Activated naive CD4-positive, alpha-beta T cell (primary cell): ENCODE measurements around the gene PLD3.
"Not testable (repeated sequence)": the region's sequence is repeated elsewhere in the genome, so short reads cannot be mapped to it uniquely, and the experiment has no call there.

ENCODE experiments used
- DNase-seq, 4 experiments: peaks; one replicate each; lab custom pipeline; 2025; lab: John Stamatoyannopoulos, UW

Gene PLD3

GRCh38 chr19:40332669-40333068 lies 15.8 kb upstream of the PLD3 start:
- DNase-seq: no peak

GRCh38 chr19:40333083-40333482 lies 15.4 kb upstream of the PLD3 start:
- DNase-seq: not testable (repeated sequence)

- DNase-seq: no peak
Measured at GRCh38 chr19:40335101-40335500, 13.4 kb upstream of the PLD3 start.

GRCh38 chr19:40335855-40336600 lies 12.5 kb upstream of the PLD3 start:
- DNase-seq: no peak

- no peak for DNase-seq
Measured at GRCh38 chr19:40336601-40336900, 11.9 kb upstream of the PLD3 start.

- no peak for DNase-seq
Measured at GRCh38 chr19:40337107-40337506, 11.4 kb upstream of the PLD3 start.

GRCh38 chr19:40337594-40337993 lies 10.9 kb upstream of the PLD3 start:
- no peak for DNase-seq

GRCh38 chr19:40339018-40339728 lies 9.3 kb upstream of the PLD3 start:
- DNase-seq: no peak

- no peak for DNase-seq
Measured at GRCh38 chr19:40341601-40342482, 6.7 kb upstream of the PLD3 start.

GRCh38 chr19:40342644-40343311 lies 5.7 kb upstream of the PLD3 start:
- DNase-seq: no peak

- DNase-seq: no peak
Measured at GRCh38 chr19:40344422-40344821, 4.1 kb upstream of the PLD3 start.

- DNase-seq: no peak
Measured at GRCh38 chr19:40348961-40349507, 539 bp downstream of the PLD3 start.

GRCh38 chr19:40355975-40356680 lies 7.6 kb downstream of the PLD3 start:
- DNase-seq: no peak

- no peak for DNase-seq
Measured at GRCh38 chr19:40356681-40357595, 8.4 kb downstream of the PLD3 start.

GRCh38 chr19:40357640-40358039 lies 9.1 kb downstream of the PLD3 start:
- DNase-seq: no peak

- DNase-seq: no peak
Measured at GRCh38 chr19:40358773-40359172, 10.3 kb downstream of the PLD3 start.

- no peak for DNase-seq
Measured at GRCh38 chr19:40360020-40360707, 11.7 kb downstream of the PLD3 start.

- no peak for DNase-seq
Measured at GRCh38 chr19:40360708-40361241, 12.3 kb downstream of the PLD3 start.

- DNase-seq: no peak
Measured at GRCh38 chr19:40362160-40362559, 13.7 kb downstream of the PLD3 start.
